OCI-LY7 (cell line): ENCODE measurements around the gene ZNF260.

ENCODE experiments used
- CTCF ChIP-seq: fragments of 200-600 bp; sonication (generic); conservative IDR thresholded peaks from 2 replicates; pipeline ENCODE4 v1.5.1; 2014; ENCODE audit warnings: mild to moderate bottlenecking, antibody characterized with exemption, low read length, moderate library complexity, mixed read lengths
- EZH2phosphoT487 ChIP-seq: fragments of 200-600 bp; sonication (generic); IDR thresholded peaks from 2 replicates; pipeline ENCODE4 v1.6.1; 2018; ENCODE audit warnings: low read depth, borderline replicate concordance, mild to moderate bottlenecking, mixed run types, antibody characterized with exemption, low read length, moderate library complexity, mixed read lengths

- TF ChIP-seq CTCF (no peak), EZH2phosphoT487 (no peak)
Observed at GRCh38 chr19:36501973-36502372, 26.1 kb downstream of the ZNF260 start.
